Peyer's patch (tissue), 4 donors: ENCODE measurements around the gene MTF1. TPM values are rescaled to one million over a fixed set of nuclear protein-coding genes. Genes with fewer than 3 reads are reported as not detected.
"Not testable (repeated sequence)": the region's sequence is repeated elsewhere in the genome, so short reads cannot be mapped to it uniquely, and the experiment has no call there.

ENCODE experiments used
- DNase-seq, 3 donors: peaks; one replicate each; pipeline ENCODE4 v3.0.0-alpha.2; 2017 to 2019
- H3K27ac ChIP-seq, 4 donors: fragments of 200-600 bp; sonication (generic); one replicate each; pipeline ENCODE4 v1.5.1; 2016 to 2019
- H3K27me3 ChIP-seq, 2 donors: fragments of 200-600 bp; sonication (generic); one replicate each; pipeline ENCODE4 v1.5.1; 2019
- H3K36me3 ChIP-seq, 3 donors: fragments of 200-600 bp; sonication (generic); one replicate each; pipeline ENCODE4 v1.5.1; 2016 to 2019
- H3K4me1 ChIP-seq, 4 donors: fragments of 200-600 bp; sonication (generic); one replicate each; pipeline ENCODE4 v1.5.1; 2016 to 2019
- H3K4me3 ChIP-seq, 4 donors: fragments of 200-600 bp; sonication (generic); 1 replicate in 3 of 4; 2 replicates in 1 of 4; pipeline ENCODE4 v1.5.1; 2016 to 2019; ENCODE audit warnings: mild to moderate bottlenecking in 1 of 4
- H3K9me3 ChIP-seq, 4 donors: fragments of 200-600 bp; sonication (generic); one replicate each; pipeline ENCODE4 v1.5.1; 2016 to 2019; ENCODE audit warnings: mild to moderate bottlenecking in 1 of 4
- CTCF ChIP-seq, 6 experiments: fragments of 450-650 bp in 4 of 6; fragments of 200-600 bp in 2 of 6; sonication (generic) in 1 of 6; IDR thresholded peaks; one replicate each; pipeline ENCODE4 v1.5.1; 2017 to 2019; ENCODE audit warnings: antibody characterized with exemption in 6 of 6, mild to moderate bottlenecking in 3 of 6, moderate library complexity in 1 of 6
- POLR2A ChIP-seq, 2 donors: fragments of 450-650 bp; IDR thresholded peaks; one replicate each; pipeline ENCODE4 v1.5.1; 2017; ENCODE audit warnings: antibody characterized with exemption in 2 of 2, mild to moderate bottlenecking in 2 of 2, moderate library complexity in 2 of 2
- total RNA-seq, 4 donors: library from RNA; depleted of rRNA; stranded (reverse); fragments of >200 nt; gene quantifications; one replicate each; pipeline ENCODE4 v1.1.0, GENCODE V29; 2016

Gene MTF1
- total RNA-seq, 4 donors from 2014 or later: 4.1 to 9.5 (median 8.1) TPM

DNA sequence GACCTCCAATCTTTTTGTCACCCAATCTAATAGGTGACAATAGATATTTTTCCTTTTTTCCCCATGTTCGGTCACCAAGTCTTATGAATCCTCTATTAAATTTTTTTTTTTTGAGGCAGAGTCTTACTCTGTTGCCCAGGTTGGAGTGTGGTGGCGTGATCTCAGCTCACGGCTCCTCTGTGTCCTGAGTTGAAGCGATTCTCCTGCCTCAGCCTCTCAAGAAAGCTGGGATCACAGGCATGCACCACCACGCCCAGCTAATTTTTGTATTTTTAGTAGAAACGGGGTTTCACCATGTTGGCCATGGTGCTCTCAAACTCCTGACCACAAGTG is 42.5 kb upstream of the MTF1 start:
- no peaks in the 10 kb centered on the region for H3K27me3 ChIP-seq
- H3K9me3 ChIP-seq: no peaks in the 10 kb centered on the region
- no peak for TF ChIP-seq POLR2A (IDR thresholded peaks at IDR 0.05)
- no peak for TF ChIP-seq CTCF (IDR thresholded peaks at IDR 0.05)
- no peaks in the 10 kb centered on the region for H3K36me3 ChIP-seq
- no peak overlapping the region for H3K4me3 ChIP-seq
- no peak for DNase-seq
- peak overlapping the region in 1 of 4 donors; percentile 42 for H3K27ac ChIP-seq
- no peaks in the 10 kb centered on the region for H3K4me1 ChIP-seq

DNA sequence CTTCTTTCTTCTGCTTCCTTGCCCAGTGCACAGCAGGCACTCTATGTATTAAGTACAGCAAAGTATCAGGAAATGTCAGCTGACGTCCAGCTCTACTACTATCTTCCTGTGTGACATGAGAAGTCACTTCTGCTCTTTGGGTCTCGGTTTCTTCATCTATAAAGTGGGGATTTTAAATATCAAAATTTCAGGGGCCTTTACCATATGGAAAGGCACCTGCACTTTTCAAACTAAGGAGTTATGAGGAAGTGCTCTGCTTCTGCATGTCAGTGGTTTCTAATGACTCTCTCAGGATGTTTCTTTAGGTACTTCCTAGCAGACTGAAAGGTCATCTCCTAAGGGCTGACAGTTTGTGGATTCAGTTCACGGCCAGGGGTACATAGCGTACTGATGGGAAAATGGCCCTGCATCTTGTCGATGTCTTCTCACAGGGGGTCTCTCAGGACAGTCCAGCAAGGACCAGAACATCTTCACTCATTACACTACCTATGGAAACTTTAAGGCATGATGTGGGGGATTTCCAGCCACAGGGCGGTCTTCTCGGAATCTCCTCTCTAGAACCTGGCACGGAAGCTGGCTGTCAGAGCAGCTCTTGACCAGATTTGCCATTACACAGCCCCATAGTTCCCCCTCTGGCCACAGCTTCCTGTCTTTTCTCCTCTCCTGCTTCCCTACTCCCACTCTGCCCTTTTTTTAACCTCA is 42.0 kb upstream of the MTF1 start:
- no peaks in the 10 kb centered on the region for H3K27me3 ChIP-seq
- no peak overlapping the region for H3K4me3 ChIP-seq
- TF ChIP-seq CTCF (IDR thresholded peaks at IDR 0.05) (no peak), POLR2A (IDR thresholded peaks at IDR 0.05) (no peak)
- no peaks in the 10 kb centered on the region for H3K36me3 ChIP-seq
- H3K4me1 ChIP-seq: no peaks in the 10 kb centered on the region
- H3K27ac ChIP-seq: peak overlapping the region in 1 of 4 donors; percentile 42
- H3K9me3 ChIP-seq: no peaks in the 10 kb centered on the region
- no peak for DNase-seq

- DNase-seq, H3K4me3 ChIP-seq, H3K9me3 ChIP-seq, H3K36me3 ChIP-seq, H3K27ac ChIP-seq, H3K27me3 ChIP-seq, H3K4me1 ChIP-seq: not testable (repeated sequence)
Measured at GRCh38 chr1:37897563-37897962, 38.2 kb upstream of the MTF1 start.

- TF ChIP-seq CTCF (IDR thresholded peaks at IDR 0.05) (no peak), POLR2A (IDR thresholded peaks at IDR 0.05) (no peak)
- Histone ChIP-seq H3K36me3 (peaks cover 0 to 12% (median 0%) of the 10 kb centered on the region in 3 donors), H3K27ac (no peak overlapping the region), H3K4me1 (no peaks in the 10 kb centered on the region), H3K27me3 (no peaks in the 10 kb centered on the region), H3K9me3 (no peaks in the 10 kb centered on the region), H3K4me3 (no peak overlapping the region)
- DNase-seq: no peak
Measured at GRCh38 chr1:37893673-37894072, 34.3 kb upstream of the MTF1 start.

GRCh38 chr1:37892151-37893047 is 33.0 kb upstream of the MTF1 start:
- Histone ChIP-seq H3K4me3 (no peak overlapping the region), H3K9me3 (no peaks in the 10 kb centered on the region), H3K4me1 (no peaks in the 10 kb centered on the region), H3K36me3 (peaks cover 0 to 25% (median 0%) of the 10 kb centered on the region in 3 donors), H3K27me3 (no peaks in the 10 kb centered on the region), H3K27ac (no peak overlapping the region)
- TF ChIP-seq CTCF (IDR thresholded peaks at IDR 0.05) (no peak), POLR2A (IDR thresholded peaks at IDR 0.05) (no peak)
- no peak for DNase-seq

- DNase-seq: no peak
- Histone ChIP-seq H3K4me1 (no peaks in the 10 kb centered on the region), H3K27ac (no peak overlapping the region), H3K4me3 (no peak overlapping the region), H3K27me3 (no peaks in the 10 kb centered on the region), H3K36me3 (peaks cover 0 to 44% (median 0%) of the 10 kb centered on the region in 3 donors), H3K9me3 (no peaks in the 10 kb centered on the region)
- peak; percentile 35 to 73 (median 66) for TF ChIP-seq CTCF (IDR thresholded peaks at IDR 0.05)
- no peak for TF ChIP-seq POLR2A (IDR thresholded peaks at IDR 0.05)
Measured at GRCh38 chr1:37890378-37891014, 31.1 kb upstream of the MTF1 start.
